ENCODE results near the gene GFRA1. TPM values are rescaled to one million over a fixed set of nuclear protein-coding genes. Genes with fewer than 3 reads are reported as not detected.

GFRA1 gene
- total and polyA plus RNA-seq, 7 donors: under 0.01 to 115 (median 38.9) TPM

DNA sequence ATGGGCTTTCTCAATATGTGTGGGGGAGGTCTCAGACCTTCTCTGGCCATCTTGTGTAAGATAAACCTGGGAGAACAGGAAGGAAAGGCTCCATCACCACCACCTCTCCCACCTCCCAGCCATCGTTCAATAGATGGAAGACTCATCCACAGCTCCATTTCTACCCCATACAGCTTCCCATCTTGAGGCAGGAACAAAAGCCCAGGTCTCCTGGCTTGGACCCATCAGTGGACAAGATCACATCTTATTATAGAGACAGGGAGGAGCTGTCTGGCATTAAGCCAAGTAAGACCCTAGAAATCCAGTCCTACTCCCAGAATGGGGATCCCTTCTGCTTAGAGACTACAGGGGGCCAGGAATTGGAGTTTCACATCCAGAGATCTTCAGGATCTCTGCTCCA lies 150.3 kb downstream of the GFRA1 start:
- Histone ChIP-seq H3K27me3 (no peaks in the 10 kb centered on the region), H3K4me1 (peaks cover 0 to 4% (median 0%) of the 10 kb centered on the region in 4 donors), H3K36me3 (no peaks in the 10 kb centered on the region), H3K4me3 (no peak overlapping the region), H3K27ac (no peak overlapping the region), H3K9me3 (no peaks in the 10 kb centered on the region)
- DNase-seq: no peak
- WGBS, 2 donors: 82 to 85% methylated on average over 1 of the region's 1 CpG
- intact Hi-C loops (cut with DNase I): no loop called here
- no peak for TF ChIP-seq EP300 (IDR thresholded peaks at IDR 0.05)
- no peak for TF ChIP-seq POLR2AphosphoS5 (IDR thresholded peaks at IDR 0.05)
- TF ChIP-seq, protein P1, sequence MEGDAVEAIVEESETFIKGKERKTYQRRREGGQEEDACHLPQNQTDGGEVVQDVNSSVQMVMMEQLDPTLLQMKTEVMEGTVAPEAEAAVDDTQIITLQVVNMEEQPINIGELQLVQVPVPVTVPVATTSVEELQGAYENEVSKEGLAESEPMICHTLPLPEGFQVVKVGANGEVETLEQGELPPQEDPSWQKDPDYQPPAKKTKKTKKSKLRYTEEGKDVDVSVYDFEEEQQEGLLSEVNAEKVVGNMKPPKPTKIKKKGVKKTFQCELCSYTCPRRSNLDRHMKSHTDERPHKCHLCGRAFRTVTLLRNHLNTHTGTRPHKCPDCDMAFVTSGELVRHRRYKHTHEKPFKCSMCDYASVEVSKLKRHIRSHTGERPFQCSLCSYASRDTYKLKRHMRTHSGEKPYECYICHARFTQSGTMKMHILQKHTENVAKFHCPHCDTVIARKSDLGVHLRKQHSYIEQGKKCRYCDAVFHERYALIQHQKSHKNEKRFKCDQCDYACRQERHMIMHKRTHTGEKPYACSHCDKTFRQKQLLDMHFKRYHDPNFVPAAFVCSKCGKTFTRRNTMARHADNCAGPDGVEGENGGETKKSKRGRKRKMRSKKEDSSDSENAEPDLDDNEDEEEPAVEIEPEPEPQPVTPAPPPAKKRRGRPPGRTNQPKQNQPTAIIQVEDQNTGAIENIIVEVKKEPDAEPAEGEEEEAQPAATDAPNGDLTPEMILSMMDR (IDR thresholded peaks at IDR 0.05): no peak
- no peak for TF ChIP-seq POLR2A (IDR thresholded peaks at IDR 0.05)

DNA sequence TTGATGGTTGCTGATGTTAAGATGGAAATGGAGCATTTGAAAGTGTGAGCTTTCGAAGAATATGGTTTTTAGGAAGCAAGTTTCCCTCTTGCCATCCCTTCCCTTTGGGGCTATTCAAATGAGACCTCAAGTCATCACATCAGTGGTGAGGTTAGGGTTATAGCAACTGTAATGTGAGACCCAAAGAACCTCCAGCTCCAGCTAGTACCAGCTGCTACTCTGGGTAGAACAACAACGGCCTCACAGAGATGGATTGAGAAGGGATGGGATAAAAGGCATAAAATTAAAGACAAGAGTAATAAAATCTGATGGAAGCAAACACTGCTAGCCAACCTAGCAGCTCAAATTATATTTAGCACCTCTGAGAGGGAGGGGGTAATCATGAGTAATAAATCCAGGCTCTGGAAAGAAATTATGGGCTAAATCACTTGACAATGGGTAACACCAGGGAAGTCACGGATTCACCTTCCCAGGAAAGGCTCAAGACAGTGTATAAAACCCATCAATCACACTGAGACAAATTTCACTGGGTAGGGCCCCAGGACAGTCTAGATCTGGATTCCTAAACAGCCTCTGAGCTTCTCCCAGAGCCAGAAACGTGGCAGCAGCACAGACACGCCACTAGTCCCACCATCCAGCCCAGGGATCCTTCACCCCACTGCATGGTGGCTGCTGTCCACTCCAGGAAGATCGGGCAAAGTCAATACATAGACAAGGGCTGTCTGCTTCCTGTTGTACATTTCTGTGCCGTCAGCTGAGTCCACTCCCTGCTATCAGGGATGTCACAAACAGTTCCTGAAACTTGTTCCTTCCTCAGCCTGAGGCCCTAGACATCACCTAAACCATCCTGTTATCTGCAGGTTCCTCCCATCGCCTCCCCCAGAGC lies 151.1 kb downstream of the GFRA1 start:
- peaks cover 0 to 4% (median 0%) of the 10 kb centered on the region in 4 donors for H3K4me1 ChIP-seq
- no peaks in the 10 kb centered on the region for H3K9me3 ChIP-seq
- H3K36me3 ChIP-seq: no peaks in the 10 kb centered on the region
- no peak overlapping the region for H3K4me3 ChIP-seq
- no peaks in the 10 kb centered on the region for H3K27me3 ChIP-seq
- WGBS, 2 donors: 48 to 62% methylated on average over 8 of the region's 8 CpGs
- intact Hi-C loops (cut with DNase I): no loop called here
- no peak for TF ChIP-seq POLR2AphosphoS5 (IDR thresholded peaks at IDR 0.05)
- no peak for TF ChIP-seq POLR2A (IDR thresholded peaks at IDR 0.05)
- no peak for TF ChIP-seq EP300 (IDR thresholded peaks at IDR 0.05)
- TF ChIP-seq, protein P1 (IDR thresholded peaks at IDR 0.05): no peak
- DNase-seq: no peak
- no peak overlapping the region for H3K27ac ChIP-seq

DNA sequence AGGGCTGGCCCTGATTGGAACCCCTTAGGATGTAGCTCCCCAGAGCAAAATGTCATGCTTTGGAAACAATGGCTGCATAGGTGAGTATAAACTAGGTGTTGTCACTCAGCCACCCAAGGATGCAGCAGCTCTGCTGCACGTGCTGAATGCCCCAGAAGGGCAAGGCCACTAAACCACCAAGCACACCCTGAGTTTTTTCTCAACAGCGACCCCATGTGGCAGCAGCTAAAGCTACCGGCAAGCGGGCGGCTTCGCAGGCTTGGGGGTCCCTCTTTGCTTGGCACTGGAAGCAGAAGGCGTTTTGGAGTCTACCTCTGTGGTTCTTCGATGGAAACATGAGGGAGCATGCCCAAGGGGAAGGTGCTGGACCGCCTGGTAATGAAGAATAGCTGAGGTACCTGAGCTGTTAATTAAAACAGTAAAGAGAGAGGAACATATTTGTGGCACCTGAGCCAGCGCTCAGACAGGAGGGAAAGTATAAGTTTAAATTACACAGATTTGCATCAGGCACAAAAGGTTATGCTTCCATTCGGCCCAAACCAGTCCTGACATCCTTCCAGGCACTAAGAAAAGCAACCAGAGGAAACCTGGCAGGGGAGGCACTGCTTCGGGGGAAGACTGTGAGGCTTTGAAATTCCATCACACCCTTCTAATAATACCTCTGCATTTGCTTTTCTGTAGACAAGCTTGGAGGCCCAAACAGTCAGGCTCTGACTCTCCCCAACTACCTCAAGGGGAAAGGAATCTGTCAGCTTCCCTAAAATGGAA lies 152.1 kb downstream of the GFRA1 start:
- H3K36me3 ChIP-seq: no peaks in the 10 kb centered on the region
- H3K9me3 ChIP-seq: no peaks in the 10 kb centered on the region
- H3K27me3 ChIP-seq: no peaks in the 10 kb centered on the region
- H3K27ac ChIP-seq: no peak overlapping the region
- WGBS, 2 donors: 57 to 71% methylated on average over 12 of the region's 12 CpGs
- TF ChIP-seq EP300 (IDR thresholded peaks at IDR 0.05): no peak
- TF ChIP-seq, protein P1 (IDR thresholded peaks at IDR 0.05): no peak
- TF ChIP-seq POLR2A (IDR thresholded peaks at IDR 0.05): no peak
- TF ChIP-seq POLR2AphosphoS5 (IDR thresholded peaks at IDR 0.05): no peak
- no peak overlapping the region for H3K4me3 ChIP-seq
- H3K4me1 ChIP-seq: peaks cover 0 to 4% (median 0%) of the 10 kb centered on the region in 4 donors
- intact Hi-C loops (cut with DNase I): no loop called here
- no peak for DNase-seq

DNA sequence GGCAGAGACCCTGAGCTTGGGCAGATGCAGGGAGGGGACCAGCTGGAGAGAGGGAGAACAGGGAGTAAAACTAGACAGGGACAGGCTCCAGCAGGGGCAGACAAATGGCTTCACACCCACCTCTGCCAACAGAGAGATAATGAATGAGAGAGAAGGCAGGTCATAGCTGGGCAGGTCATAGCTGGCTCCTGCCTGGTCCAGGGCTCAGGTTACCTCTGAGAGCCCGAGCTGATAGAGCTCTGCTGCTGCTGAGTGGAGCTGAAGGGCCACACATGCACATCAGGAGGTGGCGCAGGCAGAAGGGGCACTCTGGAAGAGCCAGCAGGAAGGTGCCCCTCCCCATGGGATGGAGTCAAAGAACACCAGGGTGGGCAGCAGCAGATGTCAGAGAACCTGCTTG lies 154.2 kb downstream of the GFRA1 start:
- Histone ChIP-seq H3K27ac (no peak overlapping the region), H3K27me3 (no peaks in the 10 kb centered on the region), H3K36me3 (no peaks in the 10 kb centered on the region), H3K9me3 (no peaks in the 10 kb centered on the region), H3K4me1 (peaks cover 0 to 4% (median 0%) of the 10 kb centered on the region in 4 donors), H3K4me3 (no peak overlapping the region)
- DNase-seq: no peak
- intact Hi-C loops (cut with DNase I): no loop called here
- TF ChIP-seq POLR2AphosphoS5 (IDR thresholded peaks at IDR 0.05) (no peak), POLR2A (IDR thresholded peaks at IDR 0.05) (no peak), EP300 (IDR thresholded peaks at IDR 0.05) (no peak)
- TF ChIP-seq, protein P1 (IDR thresholded peaks at IDR 0.05): no peak
- 54 to 70% methylated on average over 2 of the region's 2 CpGs for WGBS, 2 donors
